ENCODE measurements around the gene AURKA.
A peak's percentile ranks its signal among the peaks of the same experiment; 100 is the strongest.

Gene AURKA

GRCh38 chr20:56392132-56392880 lies at the start of gene AURKA, which contains the start of gene CSTF1:
TSS of gene AURKA (minus strand) at chr20:56392215. CDS start at chr20:56388197, 4,018 bp downstream.
TSS of gene CSTF1 (plus strand) at chr20:56392645. CDS start at chr20:56395553, 2,908 bp downstream.
- peak; percentile 93 to 95 for ATAC-seq

- peak; percentile 51 to 76 for ATAC-seq
Observed at GRCh38 chr20:56440346-56441007, 48.5 kb upstream of the AURKA start.

- ATAC-seq = no peak
Observed at GRCh38 chr20:56439771-56440291, 47.8 kb upstream of the AURKA start.

GRCh38 chr20:56438284-56438683 lies 46.3 kb upstream of the AURKA start:
- ATAC-seq = no peak

- no peak for ATAC-seq
Observed at GRCh38 chr20:56437196-56437960, 45.4 kb upstream of the AURKA start.

- ATAC-seq = no peak
Observed at GRCh38 chr20:56433880-56434255, 41.9 kb upstream of the AURKA start.

- no peak for ATAC-seq
Observed at GRCh38 chr20:56433221-56433879, 41.3 kb upstream of the AURKA start.

- no peak for ATAC-seq
Observed at GRCh38 chr20:56431471-56431870, 39.5 kb upstream of the AURKA start.

GRCh38 chr20:56430957-56431356 lies 38.9 kb upstream of the AURKA start:
- no peak for ATAC-seq

- no peak for ATAC-seq
Observed at GRCh38 chr20:56430461-56430860, 38.4 kb upstream of the AURKA start.

- no peak for ATAC-seq
Observed at GRCh38 chr20:56429941-56430340, 37.9 kb upstream of the AURKA start.

GRCh38 chr20:56429502-56429901 lies 37.5 kb upstream of the AURKA start:
- peak in 1 of 2 donors; percentile 45 for ATAC-seq

- no peak for ATAC-seq
Observed at GRCh38 chr20:56428881-56429280, 36.9 kb upstream of the AURKA start.

- no peak for ATAC-seq
Observed at GRCh38 chr20:56428410-56428809, 36.4 kb upstream of the AURKA start.

- no peak for ATAC-seq
Observed at GRCh38 chr20:56427797-56428196, 35.8 kb upstream of the AURKA start.

- ATAC-seq = no peak
Observed at GRCh38 chr20:56426926-56427325, 34.9 kb upstream of the AURKA start.

- ATAC-seq = no peak
Observed at GRCh38 chr20:56426026-56426425, 34.0 kb upstream of the AURKA start.

- ATAC-seq = no peak
Observed at GRCh38 chr20:56424931-56425330, 32.9 kb upstream of the AURKA start.

- no peak for ATAC-seq
Observed at GRCh38 chr20:56423886-56424285, 31.9 kb upstream of the AURKA start.

- no peak for ATAC-seq
Observed at GRCh38 chr20:56423211-56423610, 31.2 kb upstream of the AURKA start.

- ATAC-seq = no peak
Observed at GRCh38 chr20:56422824-56423189, 30.8 kb upstream of the AURKA start.

- no peak for ATAC-seq
Observed at GRCh38 chr20:56422076-56422823, 30.2 kb upstream of the AURKA start.

All from activated CD4-positive, CD25-positive, alpha-beta regulatory T cell treated with anti-CD3 and anti-CD28 coated beads, Interleukin-2, amount 50 U/mL, for 24 hours (primary cell).